ENCODE measurements around the gene LHX3. TPM values are rescaled to one million over a fixed set of nuclear protein-coding genes. Genes with fewer than 3 reads are reported as not detected.

LHX3 gene
- total and polyA plus RNA-seq, 2 of the 8 experiments (the other 6 are each of a cell fraction or from before 2014, with no cell fraction given), result 0.02 TPM; not detected in 1

DNA sequence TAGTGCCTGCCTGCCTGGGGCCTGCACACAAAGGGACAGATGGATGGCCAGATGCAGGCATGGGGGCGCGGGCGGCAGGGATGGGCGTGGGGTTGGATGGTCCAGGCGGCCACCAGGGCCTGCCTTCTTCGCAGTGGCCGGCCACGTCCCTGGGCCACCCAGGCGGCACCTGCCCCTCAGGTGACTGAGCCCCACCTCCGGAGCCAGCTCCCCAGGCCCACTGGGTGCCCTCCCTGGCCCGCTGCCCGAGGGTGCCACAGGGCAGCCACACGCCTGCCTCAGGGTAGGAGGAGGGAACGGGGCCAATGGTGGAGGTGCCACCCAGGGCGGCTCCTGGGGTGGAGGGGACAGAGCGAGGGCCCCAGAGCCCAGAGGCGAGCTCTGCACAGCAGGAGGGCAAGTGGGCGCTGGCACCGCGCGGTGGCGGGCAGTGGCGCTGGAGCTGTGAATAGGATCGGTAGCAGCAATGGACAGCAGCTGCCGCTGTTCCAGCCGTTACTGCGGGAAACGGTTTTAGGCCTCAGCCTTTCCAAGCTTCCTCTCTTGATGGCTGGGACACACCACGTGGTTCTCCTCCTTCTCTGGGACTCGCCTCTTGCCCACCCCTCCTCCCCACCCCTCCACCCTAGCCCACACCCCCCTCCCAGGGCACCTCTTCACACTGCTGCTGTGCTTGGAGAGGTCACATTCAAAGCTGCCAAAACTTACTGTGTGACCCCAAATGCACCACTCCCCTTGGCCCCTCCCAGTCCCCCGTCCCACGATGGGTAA lies 19.1 kb downstream of the LHX3 start:
- Histone ChIP-seq H2BK12ac (ENCODE audit: low read depth, low read length) (0 out of 2 replicates have a peak overlapping the region, but pooled peaks have one; percentile 23), H3K9ac (replicated peaks in 1 of 4; ENCODE audit: extremely low read depth in 1 of 4, low read depth in 3 of 4, low read length in 3 of 4) (no peak overlapping the region), H3K79me1 (ENCODE audit: low read depth, low read length) (no peaks in the 10 kb centered on the region), H3K4ac (replicated peaks; ENCODE audit: insufficient read length, low read depth, low read length) (no peak overlapping the region), H2BK20ac (ENCODE audit: low read length) (no peak overlapping the region), H4K8ac (ENCODE audit: extremely low read depth, insufficient read depth, low read length) (no peak overlapping the region), H3K14ac (ENCODE audit: insufficient read length) (no peak overlapping the region), H3K79me2 (ENCODE audit: control insufficient read depth in 1 of 2, insufficient read depth in 2 of 2, low read length in 2 of 2) (no peaks in the 10 kb centered on the region), H2BK15ac (ENCODE audit: low read length) (no peak overlapping the region), H3K23ac (ENCODE audit: insufficient read length) (no peak overlapping the region), H2BK120ac (replicated peaks; ENCODE audit: low read depth, low read length) (no peak overlapping the region), H3K4me1 (replicated peaks in 1 of 4; ENCODE audit: control insufficient read depth in 3 of 4, insufficient read depth in 4 of 4, low read length in 3 of 4) (peaks cover 0 to 9% (median 2%) of the 10 kb centered on the region in 4 experiments; a peak in 4 of 7 replicates), H4K5ac (ENCODE audit: insufficient read length, low read depth, low read length) (no peak overlapping the region), H3K27ac (ENCODE audit: low read depth, low read length) (no peak overlapping the region), H4K91ac (replicated peaks; ENCODE audit: insufficient read length, low read length) (no peak overlapping the region), H3K56ac (replicated peaks; ENCODE audit: insufficient read length, low read depth, low read length) (no peak overlapping the region), H2AFZ (ENCODE audit: low read length) (no peak overlapping the region), H3K36me3 (ENCODE audit: control insufficient read depth in 2 of 4, insufficient read depth in 4 of 4, low read length in 3 of 4) (no peaks in the 10 kb centered on the region), H3K4me3 (ENCODE audit: extremely low read depth in 1 of 4, insufficient read depth in 2 of 4, low read depth in 3 of 4, low read length in 4 of 4) (no peak overlapping the region), H3K9me3 (ENCODE audit: insufficient read depth in 2 of 2, low read depth in 1 of 2, low read length in 1 of 2) (no peaks in the 10 kb centered on the region), H2AK5ac (ENCODE audit: low read depth, low read length) (no peak overlapping the region), H2BK5ac (ENCODE audit: low read depth, low read length) (no peak overlapping the region), H3K23me2 (ENCODE audit: low read depth, low read length) (no peaks in the 10 kb centered on the region), H3K18ac (ENCODE audit: extremely low read depth, low read length) (no peak overlapping the region), H3K27me3 (replicated peaks in 1 of 4; ENCODE audit: control insufficient read depth in 3 of 4, extremely low read depth in 1 of 4, insufficient read depth in 3 of 4, low read length in 3 of 4) (peaks cover 0 to 12% (median 8%) of the 10 kb centered on the region in 4 experiments; a peak in 6 of 7 replicates), H4K20me1 (replicated peaks in 1 of 2; ENCODE audit: control insufficient read depth in 1 of 2, insufficient read depth in 2 of 2, low read length in 2 of 2) (peaks cover 0 to 3% of the 10 kb centered on the region in 2 experiments), H3K4me2 (ENCODE audit: insufficient read depth in 1 of 2, low read depth in 2 of 2, low read length in 2 of 2) (no peak overlapping the region)
- POLR2A ChIA-PET (ENCODE audit: partially characterized antibody), result interaction anchor here (1.4 to 2.4 kb wide), 3 partner anchors 10 to 16 kb away, joined by 4 to 5 read pairs (median 5); no protein-coding TSS in a partner anchor
- WGBS, 2 experiments (ENCODE audit: extremely low coverage in 1 of 2, insufficient coverage in 1 of 2, insufficient read length in 1 of 2, insufficient replicate concordance in 2 of 2, low coverage in 1 of 2, low lambda C conversion rate in 2 of 2, missing lambda C conversion rate in 1 of 2), result 89% methylated on average over 24 of the region's 32 CpGs; no CpG with 5 or more reads in 1 of the 2 experiments
- DNase-seq (ENCODE audit: low read depth in 1 of 2, low spot score in 2 of 2) (no peak), FAIRE-seq (no peak)
- CTCF ChIA-PET (ENCODE audit: partially characterized antibody), result interaction anchor here (0.6 to 8.0 kb wide), 20 partner anchors 8 to 139 kb away, joined by 3 to 62 read pairs (median 4); no protein-coding TSS in a partner anchor
- TF ChIP-seq JUN (IDR thresholded peaks at IDR 0.05; ENCODE audit: low read depth, low read length) (no peak), CHD1 (IDR thresholded peaks at IDR 0.05; ENCODE audit: low read depth, low read length) (no peak), KDM5A (IDR thresholded peaks at IDR 0.05; ENCODE audit: low read length) (no peak), HDAC2 (IDR thresholded peaks at IDR 0.05; ENCODE audit: borderline replicate concordance in 1 of 2, low read depth in 2 of 2, low read length in 2 of 2) (no peak), SP4 (IDR thresholded peaks at IDR 0.05; ENCODE audit: low read length) (no peak), MAX (IDR thresholded peaks at IDR 0.05) (no peak), POLR2AphosphoS5 (IDR thresholded peaks at IDR 0.05; ENCODE audit: low read depth, low read length) (no peak), SP2 (IDR thresholded peaks at IDR 0.05; ENCODE audit: low read length) (no peak), SIN3A (conservative IDR thresholded peaks at IDR 0.05 in 1 of 2, IDR thresholded peaks at IDR 0.05 in 1 of 2; ENCODE audit: low read depth in 1 of 2, low read length in 2 of 2) (no peak), SIX5 (IDR thresholded peaks at IDR 0.05; ENCODE audit: low read depth, low read length) (no peak), EZH2 (IDR thresholded peaks at IDR 0.05; ENCODE audit: low read depth, low read length, severe bottlenecking) (no peak)

Measured in H1 (cell line).